Fibroblast of lung (primary cell): ENCODE measurements around the gene PRDM16. TPM values are rescaled to one million over a fixed set of nuclear protein-coding genes. Genes with fewer than 3 reads are reported as not detected.

ENCODE experiments used
- DNase-seq, 2 donors: peaks; one replicate each; pipeline versions ENCODE4 v3.0.0 to v3.0.0-alpha.2; 2010; ENCODE audit warnings: low read depth in 2 of 2
- H2AFZ ChIP-seq: 2 replicates; pipeline ENCODE4 v1.5.1; 2012; ENCODE audit warnings: low read length, control low read depth, inconsistent platforms
- H3K27ac ChIP-seq: 2 replicates; pipeline ENCODE4 v1.5.1; 2011; ENCODE audit warnings: low read length, control low read depth; ENCODE audit not compliant: insufficient read depth
- H3K27me3 ChIP-seq: 2 replicates; pipeline ENCODE4 v1.5.1; 2011; ENCODE audit warnings: mild to moderate bottlenecking, low read length; ENCODE audit not compliant: control insufficient read depth, insufficient read depth
- H3K36me3 ChIP-seq: 2 replicates; pipeline ENCODE4 v1.5.1; 2011; ENCODE audit warnings: low read length; ENCODE audit not compliant: control insufficient read depth, insufficient read depth
- H3K4me1 ChIP-seq: 2 replicates; pipeline ENCODE4 v1.5.1; 2011; ENCODE audit warnings: low read length; ENCODE audit not compliant: control insufficient read depth, insufficient read depth; ENCODE audit errors: extremely low read depth
- H3K4me2 ChIP-seq: 2 replicates; pipeline ENCODE4 v1.5.1; 2011; ENCODE audit warnings: low read length, control low read depth; ENCODE audit not compliant: insufficient read depth; ENCODE audit errors: extremely low read depth
- H3K4me3 ChIP-seq, 4 experiments: fragments of 200-600 bp in 1 of 4; sonication (generic) in 1 of 4; replicated peaks in 1 of 4; 2 replicates each; pipeline ENCODE4 v1.5.1; 2011 to 2016; ENCODE audit warnings: low read length in 4 of 4, low read depth in 3 of 4, mild to moderate bottlenecking in 3 of 4, control low read depth in 2 of 4, inconsistent platforms in 1 of 4, mixed read lengths in 1 of 4; ENCODE audit not compliant: insufficient read depth in 1 of 4; ENCODE audit errors: control extremely low read depth in 1 of 4
- H3K79me2 ChIP-seq: 2 replicates; pipeline ENCODE4 v1.5.1; 2012; ENCODE audit warnings: mild to moderate bottlenecking, low read length, inconsistent platforms; ENCODE audit not compliant: control insufficient read depth, insufficient read depth
- H3K9ac ChIP-seq: 2 replicates; pipeline ENCODE4 v1.5.1; 2011; ENCODE audit warnings: mild to moderate bottlenecking, low read length, control low read depth; ENCODE audit not compliant: insufficient read depth
- H3K9me3 ChIP-seq: 2 replicates; pipeline ENCODE4 v1.5.1; 2012; ENCODE audit warnings: low read depth, low read length; ENCODE audit not compliant: control insufficient read depth, insufficient read depth
- H4K20me1 ChIP-seq: 2 replicates; pipeline ENCODE4 v1.5.1; 2011; ENCODE audit warnings: low read length; ENCODE audit not compliant: control insufficient read depth, insufficient read depth; ENCODE audit errors: extremely low read depth
- EZH2 ChIP-seq: IDR thresholded peaks from 2 replicates; pipeline ENCODE4 v1.5.1; 2012; ENCODE audit warnings: low read length, control low read depth, mild to moderate bottlenecking; ENCODE audit errors: missing control alignments
- polyA plus RNA-seq, 2 donors: library from polyadenylated mRNA; depleted of rRNA in 1 of 2; stranded (reverse) in 1 of 2; unstranded in 1 of 2; fragments of >200 nt; gene quantifications; 2 replicates each; pipeline ENCODE4 v1.2.1, GENCODE V29; 2011 to 2012; ENCODE audit warnings: missing spikeins in 1 of 2
- total RNA-seq: library from RNA; depleted of rRNA; stranded (reverse); fragments of >200 nt; gene quantifications from 2 replicates; pipeline ENCODE4 v1.2.1, GENCODE V29; 2014
- TF ChIP-seq, protein P1 (sequence below), 2 donors: IDR thresholded peaks in 1 of 2; conservative IDR thresholded peaks in 1 of 2; 1 replicate in 1 of 2; 2 replicates in 1 of 2; pipeline ENCODE4 v1.5.1; 2011 to 2012; ENCODE audit warnings: low read length in 2 of 2, control low read depth in 1 of 2, inconsistent platforms in 1 of 2, low read depth in 1 of 2, mild to moderate bottlenecking in 1 of 2

PRDM16 gene
- total and polyA plus RNA-seq, 2 donors (not counting 1 experiment from before 2014, with no cell fraction given), result 0.30 to 1.8 TPM

DNA sequence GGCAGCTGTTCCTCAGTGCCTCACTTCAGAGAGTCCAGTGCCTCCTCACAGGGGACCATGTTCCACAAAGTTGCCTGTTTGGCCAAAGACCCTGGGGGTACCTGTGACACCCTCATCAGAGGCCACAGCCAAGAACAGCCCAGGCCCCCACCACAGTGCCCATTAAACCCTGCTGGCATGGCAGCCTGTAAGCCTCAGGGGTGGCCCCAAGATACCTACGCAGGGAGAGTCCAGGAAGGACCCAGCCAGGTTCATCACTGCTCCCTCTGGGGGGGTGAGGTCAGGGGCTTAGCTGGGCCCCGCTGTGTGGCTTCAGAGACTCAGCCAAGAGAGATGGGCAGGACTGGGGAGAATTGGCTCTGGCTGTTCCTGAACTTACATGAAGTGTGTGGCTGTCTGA, 19.1 kb upstream of the PRDM16 start:
- Histone ChIP-seq H4K20me1 (no peaks in the 10 kb centered on the region), H3K4me3 (no peak overlapping the region), H3K27ac (no peak overlapping the region), H3K27me3 (no peaks in the 10 kb centered on the region), H3K9me3 (no peaks in the 10 kb centered on the region), H3K79me2 (no peaks in the 10 kb centered on the region), H2AFZ (no peak overlapping the region), H3K4me2 (no peak overlapping the region), H3K36me3 (no peaks in the 10 kb centered on the region), H3K4me1 (no peaks in the 10 kb centered on the region), H3K9ac (no peak overlapping the region)
- DNase-seq, result no peak
- TF ChIP-seq EZH2, result no peak
- TF ChIP-seq, protein P1, sequence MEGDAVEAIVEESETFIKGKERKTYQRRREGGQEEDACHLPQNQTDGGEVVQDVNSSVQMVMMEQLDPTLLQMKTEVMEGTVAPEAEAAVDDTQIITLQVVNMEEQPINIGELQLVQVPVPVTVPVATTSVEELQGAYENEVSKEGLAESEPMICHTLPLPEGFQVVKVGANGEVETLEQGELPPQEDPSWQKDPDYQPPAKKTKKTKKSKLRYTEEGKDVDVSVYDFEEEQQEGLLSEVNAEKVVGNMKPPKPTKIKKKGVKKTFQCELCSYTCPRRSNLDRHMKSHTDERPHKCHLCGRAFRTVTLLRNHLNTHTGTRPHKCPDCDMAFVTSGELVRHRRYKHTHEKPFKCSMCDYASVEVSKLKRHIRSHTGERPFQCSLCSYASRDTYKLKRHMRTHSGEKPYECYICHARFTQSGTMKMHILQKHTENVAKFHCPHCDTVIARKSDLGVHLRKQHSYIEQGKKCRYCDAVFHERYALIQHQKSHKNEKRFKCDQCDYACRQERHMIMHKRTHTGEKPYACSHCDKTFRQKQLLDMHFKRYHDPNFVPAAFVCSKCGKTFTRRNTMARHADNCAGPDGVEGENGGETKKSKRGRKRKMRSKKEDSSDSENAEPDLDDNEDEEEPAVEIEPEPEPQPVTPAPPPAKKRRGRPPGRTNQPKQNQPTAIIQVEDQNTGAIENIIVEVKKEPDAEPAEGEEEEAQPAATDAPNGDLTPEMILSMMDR (conservative IDR thresholded peaks at IDR 0.05 in 1 of 2, IDR thresholded peaks at IDR 0.05 in 1 of 2; ENCODE audit: low read depth in 1 of 2, low read length in 2 of 2), result no peak

DNA sequence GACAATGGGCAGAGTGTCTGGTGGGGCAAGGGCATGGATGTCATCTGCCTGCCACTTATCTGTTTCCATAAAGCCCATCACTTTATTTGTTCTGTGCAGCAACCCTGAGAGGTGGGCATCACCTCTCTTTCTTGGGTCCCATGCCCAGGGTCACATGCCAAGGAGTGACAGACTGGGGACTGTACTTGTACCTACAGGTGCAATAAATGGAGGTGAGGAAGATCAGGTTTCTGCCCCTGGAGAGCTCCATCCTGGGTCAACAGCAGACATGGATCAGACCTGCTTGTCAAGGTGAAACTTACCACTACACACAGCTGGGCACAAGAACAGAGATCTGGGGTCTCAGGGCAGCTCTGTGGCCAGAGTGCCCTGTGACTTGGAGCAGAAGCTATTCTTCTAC, 18.4 kb upstream of the PRDM16 start:
- no peak overlapping the region for H3K4me2 ChIP-seq
- no peaks in the 10 kb centered on the region for H3K79me2 ChIP-seq
- H3K27me3 ChIP-seq, result no peaks in the 10 kb centered on the region
- H3K4me3 ChIP-seq, result no peak overlapping the region
- no peaks in the 10 kb centered on the region for H3K9me3 ChIP-seq
- no peaks in the 10 kb centered on the region for H3K4me1 ChIP-seq
- H3K9ac ChIP-seq, result no peak overlapping the region
- no peak overlapping the region for H2AFZ ChIP-seq
- H4K20me1 ChIP-seq, result no peaks in the 10 kb centered on the region
- no peak overlapping the region for H3K27ac ChIP-seq
- H3K36me3 ChIP-seq, result no peaks in the 10 kb centered on the region
- TF ChIP-seq EZH2, result no peak
- TF ChIP-seq, protein P1 (conservative IDR thresholded peaks at IDR 0.05 in 1 of 2, IDR thresholded peaks at IDR 0.05 in 1 of 2; ENCODE audit: low read depth in 1 of 2, low read length in 2 of 2), result no peak
- no peak for DNase-seq

DNA sequence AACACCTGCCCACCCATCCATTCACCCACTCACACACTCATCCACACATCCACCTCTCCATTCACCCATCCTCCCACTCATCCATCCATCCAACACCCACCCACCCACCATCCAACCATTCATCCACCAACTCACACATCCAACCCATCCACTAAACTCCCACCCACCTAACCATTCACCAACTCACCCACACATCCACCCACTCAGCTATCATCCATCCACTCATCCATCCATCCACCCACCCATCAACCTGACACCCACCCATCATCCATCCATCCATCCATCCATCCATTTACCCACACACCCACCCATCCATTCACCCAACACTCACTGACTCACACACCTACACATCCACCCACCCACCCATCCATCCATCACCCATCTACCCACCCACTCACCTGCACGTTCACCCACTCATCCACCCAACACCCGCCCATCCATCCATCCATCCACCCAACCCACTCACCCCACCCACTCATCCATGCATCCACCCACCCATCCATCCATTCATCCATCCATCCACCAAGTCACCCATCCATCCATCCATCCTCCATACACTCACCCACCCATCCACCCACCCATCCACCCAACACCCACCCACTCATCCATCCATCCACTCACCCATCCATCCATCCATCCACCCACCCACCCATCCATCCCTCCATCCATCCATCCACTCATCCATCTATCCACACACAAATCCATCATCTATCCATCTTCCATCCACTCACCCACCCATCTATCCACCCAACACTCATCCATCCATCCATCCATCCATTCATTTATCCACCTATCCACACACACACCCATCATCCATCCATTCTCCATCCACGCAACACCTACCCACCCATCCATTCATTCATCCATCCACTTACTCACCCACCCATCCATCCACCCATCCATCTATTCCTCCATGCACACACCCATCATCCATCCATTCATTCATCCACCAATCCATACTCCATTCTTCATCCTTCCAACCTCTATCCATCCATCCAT, 17.4 kb upstream of the PRDM16 start:
- H3K9me3 ChIP-seq, result no peaks in the 10 kb centered on the region
- no peaks in the 10 kb centered on the region for H3K27me3 ChIP-seq
- H3K79me2 ChIP-seq, result no peaks in the 10 kb centered on the region
- H3K27ac ChIP-seq, result no peak overlapping the region
- no peak overlapping the region for H2AFZ ChIP-seq
- DNase-seq, result no peak
- no peaks in the 10 kb centered on the region for H3K36me3 ChIP-seq
- TF ChIP-seq, protein P1 (conservative IDR thresholded peaks at IDR 0.05 in 1 of 2, IDR thresholded peaks at IDR 0.05 in 1 of 2; ENCODE audit: low read depth in 1 of 2, low read length in 2 of 2), result no peak
- no peak for TF ChIP-seq EZH2
- H3K4me2 ChIP-seq, result no peak overlapping the region
- H3K9ac ChIP-seq, result no peak overlapping the region
- no peaks in the 10 kb centered on the region for H3K4me1 ChIP-seq
- no peaks in the 10 kb centered on the region for H4K20me1 ChIP-seq
- H3K4me3 ChIP-seq, result no peak overlapping the region
